GM19324 (cell line): Measurements from ENCODE around the gene RPS6KA2.
"Not testable (repeated sequence)": the region's sequence is repeated elsewhere in the genome, so short reads cannot be mapped to it uniquely, and the experiment has no call there.

Experiments
- ATAC-seq: cut with Tn5 transposase; IDR thresholded peaks from one replicate; pipeline ENCODE4 v1.9.1; 2021; ENCODE audit warnings: mild to moderate bottlenecking, moderate library complexity; ENCODE audit not compliant: unreplicated experiment, low FRiP score

The RPS6KA2 gene

GRCh38 chr6:166636191-166636933 is 9.3 kb upstream of the RPS6KA2 start:
- no peak for ATAC-seq

- no peak for ATAC-seq
These were observed 8.2 kb upstream of the RPS6KA2 start for GRCh38 chr6:166635013-166635970.

- not testable (repeated sequence) for ATAC-seq
These were observed 7.5 kb upstream of the RPS6KA2 start for GRCh38 chr6:166634581-166634980.

- peak; percentile 48 for ATAC-seq
These were observed 6.9 kb upstream of the RPS6KA2 start for GRCh38 chr6:166633732-166634535.

GRCh38 chr6:166632731-166633130 is 5.7 kb upstream of the RPS6KA2 start:
- no peak for ATAC-seq

GRCh38 chr6:166630462-166630861 is 3.4 kb upstream of the RPS6KA2 start:
- ATAC-seq: no peak

GRCh38 chr6:166629628-166630027 is 2.6 kb upstream of the RPS6KA2 start:
- ATAC-seq: no peak

- peak; percentile 36 for ATAC-seq
These were observed 1.1 kb upstream of the RPS6KA2 start for GRCh38 chr6:166627875-166628801.

- ATAC-seq: peak; percentile 4
These were observed 646 bp downstream of the RPS6KA2 start for GRCh38 chr6:166626177-166627032.

- no peak for ATAC-seq
These were observed 1.7 kb downstream of the RPS6KA2 start for GRCh38 chr6:166625356-166625755.

- no peak for ATAC-seq
These were observed 2.8 kb downstream of the RPS6KA2 start for GRCh38 chr6:166624275-166624674.

- no peak for ATAC-seq
These were observed 3.7 kb downstream of the RPS6KA2 start for GRCh38 chr6:166623318-166623717.

- no peak for ATAC-seq
These were observed 5.9 kb downstream of the RPS6KA2 start for GRCh38 chr6:166621114-166621540.

GRCh38 chr6:166620478-166621113 is 6.5 kb downstream of the RPS6KA2 start:
- no peak for ATAC-seq

GRCh38 chr6:166619912-166620311 is 7.1 kb downstream of the RPS6KA2 start:
- no peak for ATAC-seq

GRCh38 chr6:166618866-166619761 is 7.9 kb downstream of the RPS6KA2 start:
- no peak for ATAC-seq

GRCh38 chr6:166618251-166618650 is 8.8 kb downstream of the RPS6KA2 start:
- ATAC-seq: no peak
